Glomerular visceral epithelial cell (primary cell): ENCODE data around the gene ACER3.
"Not testable (repeated sequence)": the region's sequence is repeated elsewhere in the genome, so short reads cannot be mapped to it uniquely, and the experiment has no call there.

Experiments
- DNase-seq: peaks from one replicate; pipeline ENCODE4 v3.0.0-alpha.2; 2016; ENCODE audit errors: extremely low spot score

ACER3 gene

GRCh38 chr11:76860539-76861475 lies at the start of gene ACER3:
ACER3 (plus strand) TSS chr11:76860918; CDS start chr11:76860977, 59 bp downstream.
- DNase-seq = peak; percentile 95

- DNase-seq = no peak
Observed at GRCh38 chr11:76811259-76811658, 49.5 kb upstream of the ACER3 start.

GRCh38 chr11:76814414-76814813 lies 46.3 kb upstream of the ACER3 start:
- no peak for DNase-seq

GRCh38 chr11:76815678-76816077 lies 45.0 kb upstream of the ACER3 start:
- DNase-seq = not testable (repeated sequence)

- DNase-seq = no peak
Observed at GRCh38 chr11:76820184-76820566, 40.5 kb upstream of the ACER3 start.

- not testable (repeated sequence) for DNase-seq
Observed at GRCh38 chr11:76821396-76821795, 39.3 kb upstream of the ACER3 start.

GRCh38 chr11:76822406-76822805 lies 38.3 kb upstream of the ACER3 start:
- no peak for DNase-seq

- DNase-seq = peak; percentile 68
Observed at GRCh38 chr11:76823481-76824028, 37.2 kb upstream of the ACER3 start.

GRCh38 chr11:76824083-76824939 lies 36.4 kb upstream of the ACER3 start:
- DNase-seq = peak; percentile 25

GRCh38 chr11:76824980-76825725 lies 35.6 kb upstream of the ACER3 start:
- DNase-seq = no peak

- no peak for DNase-seq
Observed at GRCh38 chr11:76825726-76826396, 34.9 kb upstream of the ACER3 start.

GRCh38 chr11:76826508-76826907 lies 34.2 kb upstream of the ACER3 start:
- not testable (repeated sequence) for DNase-seq

- DNase-seq = not testable (repeated sequence)
Observed at GRCh38 chr11:76827005-76827404, 33.7 kb upstream of the ACER3 start.

GRCh38 chr11:76830639-76831327 lies 29.9 kb upstream of the ACER3 start:
- no peak for DNase-seq

- DNase-seq = no peak
Observed at GRCh38 chr11:76831686-76832310, 28.9 kb upstream of the ACER3 start.

GRCh38 chr11:76832361-76832760 lies 28.4 kb upstream of the ACER3 start:
- DNase-seq = no peak

- DNase-seq = no peak
Observed at GRCh38 chr11:76834151-76834550, 26.6 kb upstream of the ACER3 start.

- DNase-seq = no peak
Observed at GRCh38 chr11:76835036-76835435, 25.7 kb upstream of the ACER3 start.

GRCh38 chr11:76835928-76836612 lies 24.6 kb upstream of the ACER3 start:
- DNase-seq = no peak
